Left lung (tissue), 10 donors: Measurements from ENCODE around the gene LGI2. TPM values are rescaled to one million over a fixed set of nuclear protein-coding genes. Genes with fewer than 3 reads are reported as not detected.

Source experiments
- ATAC-seq: fragments of 200-7000 bp; cut with Tn5 transposase; one replicate; pipeline ENCODE4 v1.9.1; 2020; ENCODE audit warnings: moderate library complexity
- DNase-seq, 4 donors: peaks; one replicate each; pipeline ENCODE4 v3.0.0-alpha.2; 2013 to 2020
- H3K27ac ChIP-seq, 2 donors: fragments of 200-600 bp; sonication (generic) in 1 of 2; one replicate each; pipeline versions ENCODE4 v1.5.0 to v1.8.0; 2020 to 2021
- H3K27me3 ChIP-seq, 2 donors: fragments of 200-600 bp; sonication (generic) in 1 of 2; one replicate each; pipeline versions ENCODE4 v1.5.0 to v1.8.0; 2020 to 2021
- H3K36me3 ChIP-seq, 2 donors: fragments of 200-600 bp; sonication (generic) in 1 of 2; one replicate each; pipeline versions ENCODE4 v1.5.0 to v1.8.0; 2020 to 2021
- H3K4me1 ChIP-seq, 2 donors: fragments of 200-600 bp; one replicate each; pipeline ENCODE4 v1.8.0; 2021
- H3K4me3 ChIP-seq, 2 donors: fragments of 200-600 bp; sonication (generic) in 1 of 2; one replicate each; pipeline versions ENCODE4 v1.5.0 to v1.8.0; 2020 to 2021; ENCODE audit warnings: mild to moderate bottlenecking in 1 of 2
- H3K9me3 ChIP-seq, 2 donors: fragments of 200-600 bp; sonication (generic) in 1 of 2; one replicate each; pipeline versions ENCODE4 v1.5.0 to v1.8.0; 2020 to 2021
- intact Hi-C, 2 donors: fragments of 100-400 bp; cut with DNase I; formaldehyde crosslinking; loops; one replicate each; pipeline versions ENCODE4 v1.11.2 to v1.14.2; 2022
- polyA plus RNA-seq, 6 donors: library from polyadenylated mRNA; unstranded; fragments of 120-200 nt; gene quantifications; one replicate each; pipeline ENCODE4 v1.2.1, GENCODE V29; 2013; ENCODE audit not compliant: insufficient read length in 6 of 6
- total RNA-seq, 2 donors: library from RNA; stranded (reverse); fragmentation: NEBNext Ultra II Directional; extraction: Animal tissue kit (Norgen Biotek cat#: 25700); gene quantifications; one replicate each; pipeline ENCODE4 v1.2.1, GENCODE V29; 2021
- TF ChIP-seq, protein P1 (sequence below), 2 donors: fragments of 200-600 bp; sonication (generic) in 1 of 2; IDR thresholded peaks; one replicate each; pipeline versions ENCODE4 v1.5.0 to v1.8.0; 2021; ENCODE audit warnings: antibody characterized with exemption in 2 of 2
- donor health status: DM: no; HTN: yes; CAD: no.
- donor health status: DM: no; HTN: no; CAD: no.

The LGI2 gene
- total and polyA plus RNA-seq, 8 donors = 1.7 to 7.7 (median 4.7) TPM

DNA sequence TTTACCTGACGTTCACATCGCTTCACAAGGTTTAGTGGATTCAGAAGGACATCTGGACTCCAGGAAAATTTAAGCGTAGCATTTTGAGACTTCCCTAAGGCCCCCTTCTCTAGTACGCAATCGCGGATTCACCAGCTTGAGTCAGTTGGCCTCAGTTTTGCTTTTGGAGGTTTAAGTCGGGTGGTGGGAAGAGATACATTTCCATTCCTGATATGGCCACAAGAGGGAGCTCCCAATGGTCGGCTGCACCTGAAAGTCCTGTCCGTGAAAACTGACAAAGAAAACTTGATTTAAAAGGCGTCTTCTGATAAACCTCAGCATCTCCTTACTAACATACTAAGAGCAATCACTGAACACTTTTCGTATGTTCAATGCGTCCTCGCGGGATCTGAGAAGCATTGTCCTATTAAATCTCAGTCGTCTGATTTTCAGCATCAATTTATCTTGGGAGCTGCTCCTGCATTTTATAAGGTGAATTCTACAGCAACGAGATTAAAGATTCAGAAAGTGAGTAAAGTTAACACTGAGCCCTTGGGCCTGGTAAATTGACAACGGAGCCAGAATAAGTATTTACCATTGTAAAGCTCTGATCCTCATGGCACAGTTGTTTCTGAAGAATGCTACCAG, 50.6 kb downstream of the LGI2 start:
- H3K4me3 ChIP-seq = peak overlapping the region in 1 of 2 donors; percentile 17
- peak; percentile 88 for ATAC-seq
- intact Hi-C loops = loop anchor here in 1 of 2 donors (10.0 kb wide), 1 partner anchor 505 kb away; no protein-coding TSS in a partner anchor
- peaks cover 0 to 37% of the 10 kb centered on the region in 2 donors for H3K4me1 ChIP-seq
- no peaks in the 10 kb centered on the region for H3K27me3 ChIP-seq
- peak in 2 of 4 donors; percentile 44 to 67 for DNase-seq
- H3K9me3 ChIP-seq = no peaks in the 10 kb centered on the region
- peak overlapping the region; percentile 84 for H3K27ac ChIP-seq
- H3K36me3 ChIP-seq = no peaks in the 10 kb centered on the region
- TF ChIP-seq, protein P1, sequence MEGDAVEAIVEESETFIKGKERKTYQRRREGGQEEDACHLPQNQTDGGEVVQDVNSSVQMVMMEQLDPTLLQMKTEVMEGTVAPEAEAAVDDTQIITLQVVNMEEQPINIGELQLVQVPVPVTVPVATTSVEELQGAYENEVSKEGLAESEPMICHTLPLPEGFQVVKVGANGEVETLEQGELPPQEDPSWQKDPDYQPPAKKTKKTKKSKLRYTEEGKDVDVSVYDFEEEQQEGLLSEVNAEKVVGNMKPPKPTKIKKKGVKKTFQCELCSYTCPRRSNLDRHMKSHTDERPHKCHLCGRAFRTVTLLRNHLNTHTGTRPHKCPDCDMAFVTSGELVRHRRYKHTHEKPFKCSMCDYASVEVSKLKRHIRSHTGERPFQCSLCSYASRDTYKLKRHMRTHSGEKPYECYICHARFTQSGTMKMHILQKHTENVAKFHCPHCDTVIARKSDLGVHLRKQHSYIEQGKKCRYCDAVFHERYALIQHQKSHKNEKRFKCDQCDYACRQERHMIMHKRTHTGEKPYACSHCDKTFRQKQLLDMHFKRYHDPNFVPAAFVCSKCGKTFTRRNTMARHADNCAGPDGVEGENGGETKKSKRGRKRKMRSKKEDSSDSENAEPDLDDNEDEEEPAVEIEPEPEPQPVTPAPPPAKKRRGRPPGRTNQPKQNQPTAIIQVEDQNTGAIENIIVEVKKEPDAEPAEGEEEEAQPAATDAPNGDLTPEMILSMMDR (IDR thresholded peaks at IDR 0.05) = peak; percentile 83 to 85

DNA sequence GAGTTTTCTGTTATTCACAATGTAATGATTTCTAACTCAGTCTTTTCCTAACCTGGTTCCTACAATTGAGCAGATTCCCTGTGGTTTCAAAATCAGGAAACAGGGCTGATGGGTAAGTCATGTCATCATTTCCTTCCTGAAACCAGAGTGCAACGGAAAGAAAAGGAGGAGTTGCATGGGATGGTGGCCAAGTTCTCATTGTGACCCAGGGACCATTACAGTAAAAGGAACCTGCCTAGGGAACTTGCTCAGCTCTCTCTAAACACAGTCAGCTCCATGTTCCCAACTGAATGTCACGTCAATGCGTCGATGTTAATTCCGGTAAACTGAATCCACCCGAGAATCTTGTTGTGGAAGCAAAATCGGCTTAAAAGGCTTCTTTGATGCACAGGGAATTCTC, 51.2 kb downstream of the LGI2 start:
- DNase-seq = peak in 3 of 4 donors; percentile 25 to 69 (median 50)
- peak; percentile 84 for ATAC-seq
- intact Hi-C loops = no loop called here

DNA sequence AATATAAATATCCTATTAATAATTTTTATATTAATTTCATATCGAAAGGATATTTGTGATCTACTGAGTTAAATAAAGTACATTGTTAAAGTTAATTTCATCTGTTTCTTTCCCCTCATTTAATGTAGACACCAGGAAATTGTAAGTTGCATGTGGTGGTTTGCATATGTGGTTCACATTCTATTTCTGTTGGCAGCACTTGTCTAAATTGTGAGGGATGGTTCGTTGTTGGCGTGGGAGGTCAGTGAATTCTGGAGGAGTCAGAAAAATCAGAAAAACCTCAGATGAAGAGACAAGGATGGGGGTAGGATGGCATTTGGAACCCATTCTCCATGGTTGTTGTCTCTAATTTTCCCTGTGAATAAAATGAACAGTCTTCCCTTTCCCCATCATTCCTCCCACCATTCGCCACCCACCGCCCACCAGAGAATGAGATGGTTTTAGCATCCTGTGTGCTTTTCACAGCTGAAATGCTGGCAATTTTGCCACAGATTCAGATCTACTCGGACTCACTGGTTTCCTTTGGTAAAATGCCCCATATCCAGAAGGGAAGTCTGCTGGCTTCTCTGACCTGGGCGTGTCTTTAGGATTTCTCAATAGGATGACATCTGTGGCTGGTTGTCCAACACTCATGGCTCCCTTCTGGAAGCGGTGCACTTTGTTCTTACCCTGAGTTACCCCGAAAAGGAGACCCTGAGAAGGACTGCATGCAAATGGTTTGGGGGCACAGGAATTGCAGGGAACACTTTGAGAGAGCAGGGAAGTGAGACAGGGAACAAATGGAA, 52.3 kb downstream of the LGI2 start:
- TF ChIP-seq, protein P1 (IDR thresholded peaks at IDR 0.05) = no peak

More for the DNA sequence above, 51.2 kb downstream of the LGI2 start:
- peaks cover 0 to 43% of the 10 kb centered on the region in 2 donors for H3K4me1 ChIP-seq
- H3K4me3 ChIP-seq = peak overlapping the region in 1 of 2 donors; percentile 17
- H3K36me3 ChIP-seq = no peaks in the 10 kb centered on the region
- no peaks in the 10 kb centered on the region for H3K9me3 ChIP-seq
- peak overlapping the region; percentile 84 for H3K27ac ChIP-seq
- TF ChIP-seq, protein P1 (IDR thresholded peaks at IDR 0.05) = no peak
- H3K27me3 ChIP-seq = no peaks in the 10 kb centered on the region

DNA sequence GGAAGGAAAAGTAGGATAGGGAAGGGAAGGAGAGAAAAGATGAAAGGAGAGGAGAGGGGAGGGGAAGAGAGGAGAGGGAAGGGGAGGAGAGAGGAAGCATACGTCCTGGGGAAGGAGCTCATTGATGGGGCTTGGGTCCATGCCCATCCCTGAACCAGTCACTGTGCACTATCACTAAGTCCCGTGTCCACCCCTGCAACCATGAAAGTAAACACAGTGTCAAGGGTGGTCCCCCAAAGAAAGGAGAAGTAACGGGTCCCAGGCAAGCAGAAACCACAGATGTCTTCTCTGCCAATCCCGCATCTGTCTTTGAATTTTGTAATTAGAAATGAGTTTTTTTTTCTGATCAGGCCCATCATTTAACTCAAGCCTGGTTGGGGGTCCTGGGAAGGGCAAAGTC, 55.2 kb downstream of the LGI2 start:
- Histone ChIP-seq H3K4me1 (peaks cover 0 to 50% of the 10 kb centered on the region in 2 donors), H3K9me3 (no peaks in the 10 kb centered on the region), H3K27me3 (no peaks in the 10 kb centered on the region), H3K27ac (no peak overlapping the region), H3K4me3 (no peak overlapping the region), H3K36me3 (no peaks in the 10 kb centered on the region)
- intact Hi-C loops = no loop called here
- TF ChIP-seq, protein P1 (IDR thresholded peaks at IDR 0.05) = no peak
- ATAC-seq (no peak), DNase-seq (no peak)

More for the DNA sequence above, 52.3 kb downstream of the LGI2 start:
- Histone ChIP-seq H3K4me1 (peaks cover 0 to 52% of the 10 kb centered on the region in 2 donors), H3K27ac (peak overlapping the region; percentile 62 to 84), H3K36me3 (no peaks in the 10 kb centered on the region), H3K4me3 (no peak overlapping the region), H3K9me3 (no peaks in the 10 kb centered on the region), H3K27me3 (no peaks in the 10 kb centered on the region)
- no peak for DNase-seq
- peak; percentile 25 for ATAC-seq
- intact Hi-C loops = no loop called here
